Breast epithelium (tissue), 3 donors: ENCODE data around the gene B2M.
A peak's percentile ranks its signal among the peaks of the same experiment; 100 is the strongest.

Source experiments
- CTCF ChIP-seq, 3 donors: fragments of 450-650 bp; IDR thresholded peaks; one replicate each; pipeline ENCODE4 v1.5.1; 2016 to 2017; ENCODE audit warnings: antibody characterized with exemption in 3 of 3, mild to moderate bottlenecking in 3 of 3, moderate library complexity in 3 of 3
- POLR2A ChIP-seq: fragments of 450-650 bp; IDR thresholded peaks from one replicate; pipeline ENCODE4 v1.6.1; 2016; ENCODE audit warnings: antibody characterized with exemption, mild to moderate bottlenecking, moderate library complexity
- POLR2AphosphoS5 ChIP-seq, 3 donors: sonication (generic); formaldehyde crosslinking; IDR thresholded peaks; one replicate each; pipeline ENCODE4 v1.6.1; 2017; ENCODE audit warnings: antibody characterized with exemption in 3 of 3

GRCh38 chr15:44711096-44711742 is at the start of gene B2M, which contains the start of gene PATL2:
- no peak for TF ChIP-seq CTCF (IDR thresholded peaks at IDR 0.05)
- TF ChIP-seq POLR2A = peak; percentile 100
- TF ChIP-seq POLR2AphosphoS5 (IDR thresholded peaks at IDR 0.05) = peak; percentile 100
